OCI-LY7 (cell line): ENCODE data around the gene CCR4. TPM values are rescaled to one million over a fixed set of nuclear protein-coding genes. Genes with fewer than 3 reads are reported as not detected.

Experiments used
- BruUV-seq: library from RNA; stranded (reverse); fragments of 400-500 nt; replicated peaks from 2 replicates; lab custom pipeline; 2021; lab: Mats Ljungman, UMichigan
- CTCF ChIA-PET: fragments of 300-600 bp; sonication (Branson Sonifier 250); formaldehyde crosslinking; loops from one replicate; lab custom pipeline; 2022; ENCODE audit warnings: antibody characterized with exemption; ENCODE audit not compliant: unreplicated experiment; lab: Charles Lee
- POLR2A ChIA-PET: fragments of 300-600 bp; sonication (Branson Sonifier 250); formaldehyde crosslinking; loops from one replicate; lab custom pipeline; 2022; ENCODE audit warnings: antibody characterized with exemption; lab: Charles Lee
- DNase-seq: peaks from one replicate; pipeline ENCODE4 v3.0.0-alpha.2; 2015; ENCODE audit warnings: low spot score
- H2AFZ ChIP-seq: fragments of 200-600 bp; sonication (generic), shearing (Covaris generic); 2 replicates; pipeline ENCODE4 v1.6.1; 2014; ENCODE audit warnings: mild to moderate bottlenecking, antibody characterized with exemption, low read length, moderate library complexity
- H3K27ac ChIP-seq: fragments of 200-600 bp; sonication (generic); 2 replicates; pipeline ENCODE4 v1.5.1; 2014; ENCODE audit warnings: mixed run types, low read depth, mild to moderate bottlenecking, moderate library complexity, low read length, inconsistent platforms; ENCODE audit not compliant: poor library complexity, severe bottlenecking
- H3K36me3 ChIP-seq: fragments of 200-600 bp; sonication (generic); 2 replicates; pipeline ENCODE4 v1.6.1; 2014; ENCODE audit warnings: mild to moderate bottlenecking, antibody characterized with exemption, low read length, moderate library complexity, mixed read lengths; ENCODE audit not compliant: insufficient read depth
- H3K4me1 ChIP-seq: fragments of 200-600 bp; sonication (generic); 2 replicates; pipeline ENCODE4 v1.5.1; 2014; ENCODE audit warnings: mild to moderate bottlenecking, low read length; ENCODE audit not compliant: insufficient read depth, poor library complexity, severe bottlenecking
- H3K4me2 ChIP-seq: fragments of 200-600 bp; sonication (generic); 2 replicates; pipeline ENCODE4 v1.6.1; 2014; ENCODE audit warnings: mild to moderate bottlenecking, low read length
- H3K4me3 ChIP-seq: fragments of 200-600 bp; sonication (generic); 2 replicates; pipeline ENCODE4 v1.5.1; 2014; ENCODE audit warnings: mild to moderate bottlenecking, low read depth, low read length; ENCODE audit not compliant: poor library complexity, severe bottlenecking
- H3K79me2 ChIP-seq: fragments of 200-600 bp; sonication (generic); 2 replicates; pipeline ENCODE4 v1.6.1; 2016; ENCODE audit warnings: low read depth, mild to moderate bottlenecking, low read length, moderate library complexity, mixed read lengths; ENCODE audit not compliant: insufficient read depth
- H3K9me2 ChIP-seq: fragments of 200-600 bp; sonication (generic); 2 replicates; pipeline ENCODE4 v1.6.1; 2016; ENCODE audit warnings: mild to moderate bottlenecking, low read length, mixed read lengths; ENCODE audit not compliant: insufficient read depth
- H3K9me3 ChIP-seq: fragments of 200-600 bp; sonication (generic); 2 replicates; pipeline ENCODE4 v1.6.1; 2014; ENCODE audit warnings: mild to moderate bottlenecking, mixed run types, low read length, mixed read lengths
- H4K20me1 ChIP-seq: fragments of 200-600 bp; sonication (generic); 2 replicates; pipeline ENCODE4 v1.6.1; 2014; ENCODE audit warnings: mild to moderate bottlenecking, antibody characterized with exemption, low read length, moderate library complexity, mixed read lengths; ENCODE audit not compliant: insufficient read depth
- EZH2phosphoT487 ChIP-seq: fragments of 200-600 bp; sonication (generic); IDR thresholded peaks from 2 replicates; pipeline ENCODE4 v1.6.1; 2018; ENCODE audit warnings: low read depth, borderline replicate concordance, mild to moderate bottlenecking, mixed run types, antibody characterized with exemption, low read length, moderate library complexity, mixed read lengths
- intact Hi-C: fragments of 100-400 bp; cut with micrococcal nuclease; formaldehyde crosslinking; loops from one replicate; pipeline ENCODE4 v1.10.0; 2022; ENCODE audit not compliant: unreplicated experiment
- total RNA-seq, 2 experiments: library from RNA; depleted of rRNA in 1 of 2; stranded (reverse); fragments of >200 nt in 1 of 2; shearing (Covaris generic) in 1 of 2; gene quantifications; 2 replicates each; pipeline ENCODE4 v1.2.3, GENCODE V29; 2014 to 2022
- TF ChIP-seq, protein P1 (sequence below): fragments of 200-600 bp; sonication (generic); conservative IDR thresholded peaks from 2 replicates; pipeline ENCODE4 v1.5.1; 2014; ENCODE audit warnings: mild to moderate bottlenecking, antibody characterized with exemption, low read length, moderate library complexity, mixed read lengths

The CCR4 gene
- total RNA-seq, 2 experiments from 2014 or later: not detected

DNA sequence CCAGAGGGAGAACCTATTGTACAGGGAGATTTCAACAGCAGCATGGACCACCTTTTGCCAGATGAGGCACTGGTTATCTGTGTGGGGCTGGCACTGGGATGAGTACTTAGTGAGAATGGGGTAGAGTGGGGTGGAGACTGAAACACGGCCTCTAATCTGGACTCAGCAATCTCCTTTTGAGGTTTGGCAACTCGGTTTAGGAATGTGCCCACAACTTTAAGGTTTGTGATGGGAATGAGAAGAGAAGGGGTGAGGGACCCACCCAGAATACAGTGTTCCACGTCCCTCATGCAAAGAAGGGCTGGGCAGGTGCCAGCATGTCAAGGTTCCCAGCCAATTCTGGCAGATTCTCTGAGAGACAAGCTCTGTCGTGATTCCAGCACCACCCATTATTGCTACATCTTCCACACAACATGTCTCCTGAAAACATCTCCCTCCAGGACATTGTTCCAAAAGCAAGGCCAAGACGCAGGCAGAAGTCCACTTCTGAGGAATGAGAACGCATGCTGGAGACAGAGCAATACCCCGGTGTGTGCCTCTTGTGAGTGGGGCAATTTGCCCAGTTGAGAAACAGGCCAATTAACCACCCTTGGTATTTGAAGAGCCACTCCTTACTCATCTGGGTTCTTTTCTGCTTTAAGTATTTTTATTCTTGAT is 37.5 kb upstream of the CCR4 start:
- H3K9me2 ChIP-seq: no peaks in the 10 kb centered on the region
- DNase-seq: no peak
- no peaks in the 10 kb centered on the region for H3K79me2 ChIP-seq
- no peaks in the 10 kb centered on the region for H3K4me1 ChIP-seq
- POLR2A ChIA-PET: interaction anchor here (1.1 kb wide), 1 partner anchor 220 kb away, joined by 3 read pairs; no protein-coding TSS in a partner anchor
- no peak overlapping the region for H3K4me2 ChIP-seq
- CTCF ChIA-PET: no interaction called here
- H3K36me3 ChIP-seq: no peaks in the 10 kb centered on the region
- 0 out of 2 replicates have a peak, but pooled peaks cover 7% of the 10 kb centered on the region for H3K9me3 ChIP-seq
- no peak overlapping the region for H3K27ac ChIP-seq
- intact Hi-C loops: no loop called here
- H4K20me1 ChIP-seq: no peaks in the 10 kb centered on the region
- H3K4me3 ChIP-seq: no peak overlapping the region
- H2AFZ ChIP-seq: no peak overlapping the region
- BruUV-seq: no TSS peak
- no peak for TF ChIP-seq EZH2phosphoT487
- TF ChIP-seq, protein P1, sequence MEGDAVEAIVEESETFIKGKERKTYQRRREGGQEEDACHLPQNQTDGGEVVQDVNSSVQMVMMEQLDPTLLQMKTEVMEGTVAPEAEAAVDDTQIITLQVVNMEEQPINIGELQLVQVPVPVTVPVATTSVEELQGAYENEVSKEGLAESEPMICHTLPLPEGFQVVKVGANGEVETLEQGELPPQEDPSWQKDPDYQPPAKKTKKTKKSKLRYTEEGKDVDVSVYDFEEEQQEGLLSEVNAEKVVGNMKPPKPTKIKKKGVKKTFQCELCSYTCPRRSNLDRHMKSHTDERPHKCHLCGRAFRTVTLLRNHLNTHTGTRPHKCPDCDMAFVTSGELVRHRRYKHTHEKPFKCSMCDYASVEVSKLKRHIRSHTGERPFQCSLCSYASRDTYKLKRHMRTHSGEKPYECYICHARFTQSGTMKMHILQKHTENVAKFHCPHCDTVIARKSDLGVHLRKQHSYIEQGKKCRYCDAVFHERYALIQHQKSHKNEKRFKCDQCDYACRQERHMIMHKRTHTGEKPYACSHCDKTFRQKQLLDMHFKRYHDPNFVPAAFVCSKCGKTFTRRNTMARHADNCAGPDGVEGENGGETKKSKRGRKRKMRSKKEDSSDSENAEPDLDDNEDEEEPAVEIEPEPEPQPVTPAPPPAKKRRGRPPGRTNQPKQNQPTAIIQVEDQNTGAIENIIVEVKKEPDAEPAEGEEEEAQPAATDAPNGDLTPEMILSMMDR: no peak

DNA sequence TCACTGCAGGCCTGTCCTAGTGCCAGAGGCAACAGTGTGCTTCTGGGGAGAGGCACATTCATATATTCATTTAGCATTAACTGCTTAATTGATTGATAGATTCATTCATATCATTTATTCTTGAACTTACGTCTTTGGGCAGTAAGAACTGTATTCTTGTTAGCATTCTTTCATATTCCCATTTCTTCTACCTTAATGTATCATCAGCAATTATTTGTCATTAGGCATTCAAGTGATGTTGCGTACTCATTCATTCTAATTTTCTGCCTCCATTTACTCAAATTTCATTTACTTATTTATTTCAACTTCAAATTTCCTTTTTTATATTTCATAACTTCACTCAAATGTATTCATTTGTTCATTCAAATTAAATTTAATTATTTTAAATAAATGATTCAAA is 31.5 kb upstream of the CCR4 start:
- Histone ChIP-seq H3K9me2 (no peaks in the 10 kb centered on the region), H3K4me2 (no peak overlapping the region), H3K36me3 (no peaks in the 10 kb centered on the region), H4K20me1 (no peaks in the 10 kb centered on the region), H2AFZ (no peak overlapping the region), H3K27ac (no peak overlapping the region), H3K4me1 (no peaks in the 10 kb centered on the region), H3K79me2 (no peaks in the 10 kb centered on the region), H3K9me3 (0 out of 2 replicates have a peak, but pooled peaks cover 7% of the 10 kb centered on the region), H3K4me3 (no peak overlapping the region)
- ChIA-PET CTCF (no interaction called here), POLR2A (no interaction called here)
- no peak for TF ChIP-seq EZH2phosphoT487
- TF ChIP-seq, protein P1: no peak
- BruUV-seq: no TSS peak
- intact Hi-C loops: no loop called here
- no peak for DNase-seq

DNA sequence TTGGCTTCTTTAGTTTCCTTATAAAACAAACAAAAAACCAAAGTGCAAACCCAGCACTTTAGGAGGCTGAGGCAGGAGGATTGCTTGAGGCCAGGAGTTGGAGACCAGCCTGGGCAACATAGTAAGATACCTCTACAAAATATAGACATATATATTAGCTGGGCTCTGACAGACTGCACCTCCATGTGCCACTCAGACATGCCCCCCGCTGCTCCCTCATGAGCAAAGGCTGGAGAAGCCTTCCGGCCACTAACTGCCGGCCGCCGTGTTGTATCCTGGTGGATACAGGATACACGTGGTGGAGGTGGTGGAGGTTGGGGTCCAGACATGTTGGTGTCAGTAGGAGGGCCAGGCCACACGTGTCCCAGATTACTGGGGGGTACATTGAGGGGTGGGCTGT is 29.4 kb upstream of the CCR4 start:
- ChIA-PET CTCF (no interaction called here), POLR2A (no interaction called here)
- no peak for DNase-seq
- intact Hi-C loops: no loop called here
- no peaks in the 10 kb centered on the region for H3K9me2 ChIP-seq
- no peak for TF ChIP-seq EZH2phosphoT487
- TF ChIP-seq, protein P1: no peak
- H3K79me2 ChIP-seq: no peaks in the 10 kb centered on the region
- BruUV-seq: no TSS peak
- 0 out of 2 replicates have a peak, but pooled peaks cover 4% of the 10 kb centered on the region for H3K9me3 ChIP-seq
- H3K4me1 ChIP-seq: no peaks in the 10 kb centered on the region
- H3K4me3 ChIP-seq: no peak overlapping the region
- H3K27ac ChIP-seq: no peak overlapping the region
- no peaks in the 10 kb centered on the region for H3K36me3 ChIP-seq
- no peak overlapping the region for H2AFZ ChIP-seq
- H3K4me2 ChIP-seq: no peak overlapping the region
- H4K20me1 ChIP-seq: no peaks in the 10 kb centered on the region
